HG03460 (cell line): ENCODE measurements around the gene FIGLA.
"Not testable (repeated sequence)": the region's sequence is repeated elsewhere in the genome, so short reads cannot be mapped to it uniquely, and the experiment has no call there.

Source experiments
- ATAC-seq: cut with Tn5 transposase; IDR thresholded peaks from one replicate; pipeline ENCODE4 v1.9.1; 2021; ENCODE audit not compliant: unreplicated experiment

FIGLA gene

GRCh38 chr2:70747284-70747683 lies 43.2 kb downstream of the FIGLA start:
- ATAC-seq = no peak

DNA sequence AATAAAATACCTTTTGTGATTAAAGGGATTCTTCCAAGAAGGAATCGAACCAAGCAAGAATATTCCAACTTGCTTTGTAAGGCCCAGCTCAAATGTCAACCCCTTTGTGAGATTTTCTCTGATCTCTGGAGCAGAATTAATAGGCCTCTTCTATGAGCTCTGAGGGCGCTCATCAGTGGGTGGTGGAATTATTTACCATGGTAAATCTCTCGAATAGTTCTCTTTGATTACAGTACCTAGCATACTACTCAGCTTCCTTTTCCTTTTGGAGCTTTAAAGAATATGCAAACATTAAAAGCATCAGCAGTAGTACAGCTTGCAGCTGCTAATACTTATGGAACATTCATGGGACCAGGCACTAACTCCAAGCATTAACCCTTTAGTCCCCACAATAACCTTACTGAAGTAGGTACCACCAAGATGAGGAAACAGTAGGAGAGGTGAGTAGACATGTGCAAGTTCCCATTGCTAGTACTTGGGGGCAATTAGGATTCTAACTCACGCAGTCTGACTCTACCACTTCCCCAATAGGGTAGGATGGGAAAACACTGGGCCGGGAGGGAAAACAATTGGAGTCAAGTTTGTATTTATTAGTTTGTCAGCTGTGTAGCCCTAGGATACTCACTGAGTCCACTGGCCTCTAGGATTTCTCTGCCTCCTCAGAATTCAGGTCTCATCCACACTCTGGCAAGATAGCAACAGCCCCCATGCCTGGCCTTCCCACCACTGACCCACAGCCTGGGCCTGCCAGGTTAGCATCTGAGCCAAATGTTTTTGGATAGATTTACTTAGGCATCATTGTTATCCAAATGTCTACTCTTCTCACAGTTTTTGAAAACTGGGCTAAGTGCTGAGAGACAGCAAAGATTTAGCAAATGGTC lies 44.1 kb downstream of the FIGLA start:
- ATAC-seq = no peak

- no peak for ATAC-seq
Measured at GRCh38 chr2:70745276-70745825, 45.1 kb downstream of the FIGLA start.

DNA sequence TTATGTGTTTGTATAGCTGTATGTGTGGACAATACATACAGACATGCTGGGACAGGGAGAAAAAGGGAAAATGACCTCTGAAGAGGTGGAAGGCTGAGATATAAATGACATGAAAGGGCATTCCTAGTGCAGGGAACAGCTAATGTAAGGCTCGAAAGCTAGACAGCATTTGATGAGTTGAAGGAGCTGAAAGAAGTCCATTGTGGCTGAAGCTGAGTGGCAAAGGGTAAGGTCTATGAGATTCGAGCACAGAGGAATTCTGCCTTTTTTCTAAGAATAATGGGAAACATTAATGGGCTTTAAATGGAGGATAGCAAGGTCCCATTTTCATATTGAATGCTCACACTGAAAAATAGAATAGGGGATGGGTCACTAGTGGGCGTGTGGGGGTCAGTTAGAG lies 46.0 kb downstream of the FIGLA start:
- no peak for ATAC-seq

- no peak for ATAC-seq
Measured at GRCh38 chr2:70743677-70744076, 46.8 kb downstream of the FIGLA start.

- no peak for ATAC-seq
Measured at GRCh38 chr2:70743068-70743467, 47.4 kb downstream of the FIGLA start.

- ATAC-seq = not testable (repeated sequence)
Measured at GRCh38 chr2:70739492-70739891, 51.0 kb downstream of the FIGLA start.

DNA sequence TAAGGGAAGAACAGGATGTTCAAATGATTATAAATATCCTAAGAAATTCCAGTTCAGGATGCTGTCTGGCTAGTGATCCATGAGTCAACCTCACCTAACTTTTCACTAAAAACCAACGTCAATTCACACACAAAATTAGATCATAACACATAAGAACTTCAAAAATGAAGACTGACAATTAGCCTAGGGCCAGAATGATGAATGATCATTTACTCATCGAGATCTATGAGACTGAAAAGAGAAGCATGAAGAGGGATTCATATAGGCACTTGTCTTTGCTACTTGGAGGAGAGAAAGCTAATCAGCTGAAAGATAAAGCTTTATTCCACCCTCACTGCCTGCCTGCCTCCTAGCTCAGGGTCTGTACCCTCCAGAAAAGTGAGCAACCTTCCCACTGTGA lies 52.3 kb downstream of the FIGLA start:
- no peak for ATAC-seq

- ATAC-seq = no peak
Measured at GRCh38 chr2:70735071-70735470, 55.4 kb downstream of the FIGLA start.

GRCh38 chr2:70733646-70734180 lies 56.7 kb downstream of the FIGLA start:
- ATAC-seq = no peak

DNA sequence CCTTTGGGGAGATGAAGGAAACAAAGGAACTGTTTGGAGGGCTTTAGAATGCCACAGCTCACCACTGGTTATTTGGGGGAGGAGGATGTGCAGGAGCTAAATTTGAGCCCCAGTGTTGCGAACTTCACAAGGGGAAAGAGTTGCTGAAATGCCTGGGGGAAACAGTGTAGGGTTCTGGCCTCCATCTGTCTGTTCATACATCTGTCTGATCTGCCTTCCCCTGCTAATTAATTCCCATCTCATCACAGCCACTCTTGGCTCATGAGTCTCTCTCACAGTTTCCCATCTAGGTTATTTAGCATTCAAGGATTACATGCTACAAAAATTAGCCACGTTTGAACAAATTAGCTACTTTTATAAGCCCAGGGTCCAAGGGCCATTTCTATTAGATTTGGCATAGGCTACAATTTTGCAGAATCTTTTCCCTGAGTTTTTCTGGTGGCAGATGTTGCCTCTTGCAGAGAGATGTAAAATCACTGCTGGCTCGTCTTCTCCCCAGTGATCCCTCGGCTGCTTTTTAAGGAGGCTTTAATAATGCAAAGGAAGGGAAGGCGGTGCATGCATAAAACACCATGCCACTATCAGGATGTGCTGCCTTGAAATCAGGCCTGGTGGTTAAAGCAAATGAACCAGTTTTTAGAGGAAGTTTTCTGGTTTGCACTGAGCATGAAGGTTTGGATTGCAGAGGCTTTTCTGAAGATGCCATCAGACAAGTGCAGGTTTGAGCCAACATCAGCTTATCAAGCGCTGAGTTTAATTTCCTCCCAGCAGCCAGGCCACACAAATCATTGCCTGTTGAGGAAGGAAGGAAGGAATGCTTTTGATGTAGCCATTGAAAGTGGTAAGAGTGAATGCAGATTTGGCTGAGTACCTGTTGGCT lies 57.4 kb downstream of the FIGLA start:
- no peak for ATAC-seq

DNA sequence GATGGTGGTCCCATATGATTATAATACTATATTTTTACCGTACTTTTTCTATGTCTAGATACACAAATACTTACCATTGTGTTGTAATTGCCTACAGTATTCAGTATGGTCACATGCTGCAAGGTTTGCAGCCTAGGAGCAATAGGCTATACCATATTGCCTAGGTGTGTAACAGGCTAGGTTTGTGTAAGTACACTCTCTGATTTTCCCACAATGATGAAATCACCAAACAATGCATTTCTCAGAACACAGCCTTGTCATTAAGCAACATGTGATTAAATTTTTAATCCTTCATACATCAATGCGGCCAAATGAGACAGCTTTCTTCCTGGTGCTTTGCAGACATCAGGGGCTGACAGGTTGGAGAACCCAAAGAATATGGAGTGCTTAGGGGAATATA lies 59.7 kb downstream of the FIGLA start:
- no peak for ATAC-seq

DNA sequence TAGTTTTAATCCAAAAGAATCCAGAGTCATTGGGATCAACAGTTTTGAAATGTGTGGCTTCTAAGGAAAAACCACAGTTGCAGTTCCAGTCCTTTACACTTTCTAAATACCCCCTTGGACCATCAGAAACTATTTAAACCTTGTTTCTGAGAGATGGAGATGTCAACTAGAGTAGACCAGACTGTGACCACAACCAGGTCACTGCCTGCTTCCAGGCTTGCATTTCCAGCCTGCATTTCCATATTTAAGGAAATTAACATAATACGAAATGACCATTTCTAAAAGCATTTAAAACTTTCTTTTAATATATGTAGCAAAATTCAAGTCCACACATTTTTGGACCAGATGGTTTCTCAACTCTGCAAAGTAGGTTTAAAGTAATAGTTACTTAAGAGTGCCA lies 60.8 kb downstream of the FIGLA start:
- ATAC-seq = no peak

DNA sequence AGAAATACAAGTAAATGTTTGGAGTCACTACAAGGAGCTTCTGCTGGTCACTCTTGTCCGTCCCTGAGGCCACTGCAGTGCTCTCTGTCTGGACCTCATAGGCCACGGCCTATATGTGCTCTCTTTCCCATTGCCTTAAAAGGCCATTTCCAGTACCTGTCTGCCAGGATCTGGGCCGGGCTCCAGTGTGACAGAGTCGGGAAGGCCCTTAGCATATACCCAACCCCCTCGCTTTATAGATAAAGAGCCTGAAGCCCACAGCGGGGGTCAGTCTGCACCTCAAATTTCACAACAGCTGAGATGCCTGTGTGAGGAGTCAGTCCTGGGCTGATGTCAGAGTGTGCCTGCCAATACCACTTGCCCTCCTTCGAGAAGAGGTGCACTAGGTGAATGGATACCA lies 62.3 kb downstream of the FIGLA start:
- no peak for ATAC-seq
